Measurements from ENCODE around the gene SUSD4. TPM values are rescaled to one million over a fixed set of nuclear protein-coding genes. Genes with fewer than 3 reads are reported as not detected.

Gene SUSD4
- total RNA-seq, 5 donors from 2014 or later (not counting 1 experiment from before 2014, with no cell fraction given), result 1.3 to 16.7 (median 6.4) TPM

DNA sequence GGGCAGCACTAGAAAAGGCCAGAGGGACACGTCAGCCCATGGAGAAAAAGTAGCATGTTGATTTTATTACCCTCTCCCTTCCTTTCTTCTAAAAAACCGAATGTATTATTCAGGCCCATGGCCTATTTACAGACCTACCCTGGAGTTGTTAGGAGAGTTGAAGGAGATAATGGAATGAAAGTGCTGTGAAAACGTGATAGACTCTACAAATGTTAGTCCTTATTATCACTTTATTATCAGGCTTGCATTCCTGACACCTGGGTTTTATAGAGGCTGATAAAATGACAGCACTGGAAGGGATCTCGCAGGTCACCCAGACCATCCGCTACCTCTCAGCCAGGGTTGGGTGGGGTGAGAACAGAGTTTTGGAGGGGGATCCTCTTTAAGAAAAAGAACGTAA, 160.3 kb downstream of the SUSD4 start:
- no peak overlapping the region for H3K4me3 ChIP-seq (ENCODE audit: control insufficient read depth in 1 of 2, extremely low read depth in 1 of 2, low read length in 1 of 2)
- Mint-ChIP-seq H3K36me3 (no peaks in the 10 kb centered on the region), H3K4me1 (peaks cover 0 to 17% (median 6%) of the 10 kb centered on the region in 3 donors), H3K4me3 (no peak overlapping the region), H3K27ac (no peak overlapping the region), H3K9me3 (no peaks in the 10 kb centered on the region), H3K27me3 (peaks cover 0 to 3% of the 10 kb centered on the region in 2 donors)
- no peak for ATAC-seq (replicated peaks in 1 of 4)
- H3K4me1 ChIP-seq (ENCODE audit: control insufficient read depth in 1 of 2, extremely low read depth in 1 of 2, insufficient read depth in 2 of 2, low read length in 2 of 2), result peaks cover 0 to 5% of the 10 kb centered on the region in 2 experiments
- H3K36me3 ChIP-seq (ENCODE audit: control insufficient read depth in 2 of 2, extremely low read depth in 1 of 2, insufficient read depth in 1 of 2, low read length in 1 of 2), result no peaks in the 10 kb centered on the region
- no peak for DNase-seq
- no CpG with 5 or more reads among the region's 6 CpGs for WGBS (ENCODE audit: insufficient coverage)
- H3K27me3 ChIP-seq (replicated peaks in 1 of 2; ENCODE audit: control insufficient read depth in 2 of 2, extremely low read depth in 1 of 2, insufficient read depth in 2 of 2, low read length in 1 of 2), result peaks cover 0 to 24% of the 10 kb centered on the region in 2 experiments
- CTCF ChIA-PET, result no interaction called here
- POLR2A ChIA-PET, result no interaction called here
- H3K27ac ChIP-seq (ENCODE audit: low read length), result no peak overlapping the region
- H3K9me3 ChIP-seq, result no peaks in the 10 kb centered on the region

DNA sequence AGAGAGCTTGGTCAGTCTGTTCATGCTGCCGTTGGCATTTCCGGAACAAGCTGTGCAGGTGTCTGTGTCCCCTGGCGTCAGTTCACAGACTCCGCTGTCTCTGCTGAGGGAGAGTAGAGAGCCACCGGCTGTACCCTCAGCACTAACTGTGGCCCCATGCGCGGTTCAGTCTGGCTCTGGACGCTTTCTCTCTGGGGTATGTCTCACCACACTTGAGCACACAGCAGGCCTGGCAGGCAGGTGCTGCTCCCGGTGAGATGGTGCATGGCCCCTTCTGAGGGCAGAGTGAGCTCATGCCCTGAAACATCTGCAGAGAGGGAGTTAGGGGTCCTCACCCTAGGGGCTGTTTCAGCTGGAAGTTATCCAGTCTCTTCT, 161.0 kb downstream of the SUSD4 start:
- Histone ChIP-seq H3K4me3 (ENCODE audit: control insufficient read depth in 1 of 2, extremely low read depth in 1 of 2, low read length in 1 of 2) (no peak overlapping the region), H3K27me3 (replicated peaks in 1 of 2; ENCODE audit: control insufficient read depth in 2 of 2, extremely low read depth in 1 of 2, insufficient read depth in 2 of 2, low read length in 1 of 2) (peaks cover 0 to 24% of the 10 kb centered on the region in 2 experiments), H3K9me3 (no peaks in the 10 kb centered on the region), H3K36me3 (ENCODE audit: control insufficient read depth in 2 of 2, extremely low read depth in 1 of 2, insufficient read depth in 1 of 2, low read length in 1 of 2) (no peaks in the 10 kb centered on the region), H3K4me1 (ENCODE audit: control insufficient read depth in 1 of 2, extremely low read depth in 1 of 2, insufficient read depth in 2 of 2, low read length in 2 of 2) (peaks cover 0 to 5% of the 10 kb centered on the region in 2 experiments), H3K27ac (ENCODE audit: low read length) (no peak overlapping the region)
- Mint-ChIP-seq H3K27ac (no peak overlapping the region), H3K4me3 (no peak overlapping the region), H3K27me3 (peaks cover 0 to 3% of the 10 kb centered on the region in 2 donors), H3K36me3 (no peaks in the 10 kb centered on the region), H3K9me3 (no peaks in the 10 kb centered on the region), H3K4me1 (peaks cover 2 to 23% (median 9%) of the 10 kb centered on the region in 3 donors)
- ChIA-PET POLR2A (no interaction called here), CTCF (interaction anchor here in 1 of 2 donors (0.7 kb wide), 1 partner anchor 23 kb away, joined by 4 read pairs; no protein-coding TSS in a partner anchor)
- 92% methylated on average over 9 of the region's 9 CpGs for WGBS (ENCODE audit: insufficient coverage)
- ATAC-seq (replicated peaks in 1 of 4) (no peak), DNase-seq (no peak)

DNA sequence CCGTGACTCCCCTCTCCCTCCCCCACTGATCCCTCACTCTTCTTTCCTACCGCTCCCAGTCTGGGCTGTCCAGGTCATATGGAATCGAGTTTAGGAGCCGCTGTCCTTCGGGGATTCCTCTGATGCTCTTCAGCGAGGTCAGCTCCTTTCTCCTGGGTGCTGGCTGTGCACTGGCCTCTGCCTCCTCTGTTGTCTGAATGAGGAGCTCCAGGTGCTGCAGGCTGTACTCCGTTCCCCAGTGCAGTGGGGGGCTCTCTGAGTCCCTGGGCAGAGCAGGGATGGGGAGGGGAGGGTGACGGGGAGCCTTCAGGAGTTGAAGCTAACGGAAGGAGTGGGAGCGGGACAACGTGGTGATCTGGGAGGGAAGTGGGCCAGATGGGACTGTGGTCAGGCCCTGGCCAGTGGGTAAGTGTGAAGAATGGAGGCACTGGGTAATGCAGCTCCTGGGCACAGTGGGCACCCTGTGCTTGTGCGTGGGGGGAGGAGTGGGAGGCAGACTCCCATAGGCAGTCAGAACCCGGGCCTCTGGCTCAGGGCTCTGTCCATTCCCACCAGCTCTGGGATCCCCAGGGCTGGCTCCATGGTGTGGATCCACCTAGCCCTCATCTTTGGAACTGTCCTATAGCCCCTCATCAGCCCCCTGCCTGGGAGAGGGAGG, 161.5 kb downstream of the SUSD4 start:
- Mint-ChIP-seq H3K4me3 (no peak overlapping the region), H3K27ac (no peak overlapping the region), H3K9me3 (no peaks in the 10 kb centered on the region), H3K27me3 (peaks cover 0 to 3% of the 10 kb centered on the region in 2 donors), H3K4me1 (peaks cover 2 to 23% (median 15%) of the 10 kb centered on the region in 3 donors), H3K36me3 (no peaks in the 10 kb centered on the region)
- Histone ChIP-seq H3K27ac (ENCODE audit: low read length) (no peak overlapping the region), H3K27me3 (replicated peaks in 1 of 2; ENCODE audit: control insufficient read depth in 2 of 2, extremely low read depth in 1 of 2, insufficient read depth in 2 of 2, low read length in 1 of 2) (peaks cover 0 to 24% of the 10 kb centered on the region in 2 experiments), H3K4me1 (ENCODE audit: control insufficient read depth in 1 of 2, extremely low read depth in 1 of 2, insufficient read depth in 2 of 2, low read length in 2 of 2) (peaks cover 0 to 5% of the 10 kb centered on the region in 2 experiments), H3K36me3 (ENCODE audit: control insufficient read depth in 2 of 2, extremely low read depth in 1 of 2, insufficient read depth in 1 of 2, low read length in 1 of 2) (no peaks in the 10 kb centered on the region), H3K4me3 (ENCODE audit: control insufficient read depth in 1 of 2, extremely low read depth in 1 of 2, low read length in 1 of 2) (no peak overlapping the region), H3K9me3 (no peaks in the 10 kb centered on the region)
- ChIA-PET POLR2A (no interaction called here), CTCF (interaction anchor here in 1 of 2 donors (0.7 kb wide), 1 partner anchor 23 kb away, joined by 4 read pairs; no protein-coding TSS in a partner anchor)
- DNase-seq, result no peak
- WGBS (ENCODE audit: insufficient coverage), result 94% methylated on average over 9 of the region's 13 CpGs
- ATAC-seq (replicated peaks in 1 of 4), result no peak

DNA sequence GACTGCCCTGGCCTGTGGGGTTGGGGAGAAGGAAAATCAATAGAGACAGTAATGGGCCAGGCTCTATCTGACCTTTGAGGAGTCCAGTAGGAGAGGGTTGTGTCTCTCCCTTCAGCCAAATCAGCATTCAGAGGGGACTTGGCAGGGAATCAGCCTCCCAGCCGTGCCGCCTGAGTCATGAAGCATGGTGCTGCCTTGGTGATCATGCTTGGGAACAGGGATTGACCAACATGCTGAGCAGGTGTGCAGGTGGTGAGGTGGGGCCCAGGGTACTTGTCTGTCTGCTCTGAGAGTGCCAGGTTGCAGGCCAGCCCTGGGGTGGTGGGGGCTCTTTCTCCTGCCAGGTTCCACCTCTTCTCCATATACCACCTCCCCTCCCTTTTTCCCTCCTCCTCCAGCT, 162.0 kb downstream of the SUSD4 start:
- no peak for DNase-seq
- H3K9me3 ChIP-seq, result no peaks in the 10 kb centered on the region
- peaks cover 0 to 5% of the 10 kb centered on the region in 2 experiments for H3K4me1 ChIP-seq (ENCODE audit: control insufficient read depth in 1 of 2, extremely low read depth in 1 of 2, insufficient read depth in 2 of 2, low read length in 2 of 2)
- H3K27ac ChIP-seq (ENCODE audit: low read length), result no peak overlapping the region
- no peak for ATAC-seq (replicated peaks in 1 of 4)
- H3K27me3 ChIP-seq (replicated peaks in 1 of 2; ENCODE audit: control insufficient read depth in 2 of 2, extremely low read depth in 1 of 2, insufficient read depth in 2 of 2, low read length in 1 of 2), result peaks cover 0 to 24% of the 10 kb centered on the region in 2 experiments
- CTCF ChIA-PET, result no interaction called here
- H3K27ac Mint-ChIP-seq, result no peak overlapping the region
- peaks cover 2 to 23% (median 18%) of the 10 kb centered on the region in 3 donors for H3K4me1 Mint-ChIP-seq
- no peaks in the 10 kb centered on the region for H3K36me3 Mint-ChIP-seq
- no peak overlapping the region for H3K4me3 ChIP-seq (ENCODE audit: control insufficient read depth in 1 of 2, extremely low read depth in 1 of 2, low read length in 1 of 2)
- WGBS (ENCODE audit: insufficient coverage), result 100% methylated on average over 1 of the region's 2 CpGs
- no peaks in the 10 kb centered on the region for H3K9me3 Mint-ChIP-seq
- H3K36me3 ChIP-seq (ENCODE audit: control insufficient read depth in 2 of 2, extremely low read depth in 1 of 2, insufficient read depth in 1 of 2, low read length in 1 of 2), result no peaks in the 10 kb centered on the region
- peaks cover 0 to 3% of the 10 kb centered on the region in 2 donors for H3K27me3 Mint-ChIP-seq
- POLR2A ChIA-PET, result no interaction called here
- no peak overlapping the region for H3K4me3 Mint-ChIP-seq

DNA sequence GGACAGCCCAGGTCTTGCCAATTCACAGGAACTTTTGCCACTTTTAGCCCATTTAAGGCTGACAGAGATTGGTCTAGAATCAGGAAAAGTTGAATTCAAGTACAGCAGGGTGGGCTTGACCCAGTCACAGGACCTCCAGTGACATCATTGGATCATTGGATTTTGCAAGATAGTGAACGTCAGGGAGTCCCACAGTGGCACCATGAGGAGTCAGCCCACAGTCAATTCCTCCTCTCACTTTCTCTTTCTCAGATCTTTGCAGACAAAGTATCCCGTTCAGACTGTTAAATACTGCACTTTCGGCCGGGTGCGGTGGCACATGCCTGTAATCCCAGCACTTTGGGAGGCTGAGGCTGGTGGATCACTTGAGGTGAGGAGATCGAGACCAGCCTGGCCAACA, 163.1 kb downstream of the SUSD4 start:
- H3K27ac Mint-ChIP-seq, result peak overlapping the region in 1 of 2 donors; percentile 25
- DNase-seq, result no peak
- H3K36me3 ChIP-seq (ENCODE audit: control insufficient read depth in 2 of 2, extremely low read depth in 1 of 2, insufficient read depth in 1 of 2, low read length in 1 of 2), result no peaks in the 10 kb centered on the region
- no peak overlapping the region for H3K4me3 ChIP-seq (ENCODE audit: control insufficient read depth in 1 of 2, extremely low read depth in 1 of 2, low read length in 1 of 2)
- no peak for ATAC-seq (replicated peaks in 1 of 4)
- no peaks in the 10 kb centered on the region for H3K9me3 Mint-ChIP-seq
- H3K27me3 ChIP-seq (replicated peaks in 1 of 2; ENCODE audit: control insufficient read depth in 2 of 2, extremely low read depth in 1 of 2, insufficient read depth in 2 of 2, low read length in 1 of 2), result peaks cover 0 to 24% of the 10 kb centered on the region in 2 experiments
- H3K27me3 Mint-ChIP-seq, result peaks cover 0 to 3% of the 10 kb centered on the region in 2 donors
- POLR2A ChIA-PET, result no interaction called here
- CTCF ChIA-PET, result interaction anchor here in 1 of 2 donors (0.6 kb wide), 1 partner anchor 42 kb away, joined by 3 read pairs; no protein-coding TSS in a partner anchor
- H3K36me3 Mint-ChIP-seq, result no peaks in the 10 kb centered on the region
- peaks cover 0 to 5% of the 10 kb centered on the region in 2 experiments for H3K4me1 ChIP-seq (ENCODE audit: control insufficient read depth in 1 of 2, extremely low read depth in 1 of 2, insufficient read depth in 2 of 2, low read length in 2 of 2)
- no CpG with 5 or more reads among the region's 6 CpGs for WGBS (ENCODE audit: insufficient coverage)
- H3K4me3 Mint-ChIP-seq, result peak overlapping the region in 1 of 3 donors; percentile 9
- H3K4me1 Mint-ChIP-seq, result peaks cover 2 to 25% (median 18%) of the 10 kb centered on the region in 3 donors
- H3K9me3 ChIP-seq, result no peaks in the 10 kb centered on the region
- H3K27ac ChIP-seq (ENCODE audit: low read length), result no peak overlapping the region

DNA sequence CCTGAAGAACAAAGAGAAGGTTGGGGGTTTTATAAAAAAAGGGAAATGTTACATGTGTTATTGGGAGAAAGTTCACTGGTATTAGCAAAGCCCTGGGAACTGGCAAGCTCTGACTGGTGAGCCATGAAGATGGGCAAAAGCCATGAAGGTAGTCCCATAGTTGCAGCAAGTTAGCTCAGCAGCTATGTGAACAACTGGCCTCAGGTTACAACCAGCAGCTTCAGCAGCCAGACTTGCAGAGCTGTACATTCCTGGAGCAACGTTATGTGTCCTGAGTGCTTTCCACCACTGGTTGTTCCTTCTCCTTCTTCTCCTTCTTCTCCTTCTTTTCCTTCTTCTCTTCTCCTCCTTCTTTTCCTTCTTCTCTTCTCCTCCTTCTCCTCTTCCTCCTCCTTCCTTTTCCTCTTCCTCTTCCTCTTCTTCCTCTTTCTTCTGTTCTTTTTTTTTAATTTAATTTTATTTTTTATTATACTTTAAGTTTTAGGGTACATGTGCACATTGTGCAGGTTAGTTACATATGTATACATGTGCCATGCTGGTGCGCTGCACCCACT, 164.8 kb downstream of the SUSD4 start:
- H3K27ac Mint-ChIP-seq, result no peak overlapping the region
- CTCF ChIA-PET, result no interaction called here
- 87% methylated on average over 1 of the region's 2 CpGs for WGBS (ENCODE audit: insufficient coverage)
- H3K4me1 ChIP-seq (ENCODE audit: control insufficient read depth in 1 of 2, extremely low read depth in 1 of 2, insufficient read depth in 2 of 2, low read length in 2 of 2), result peaks cover 0 to 5% of the 10 kb centered on the region in 2 experiments
- H3K27me3 Mint-ChIP-seq, result no peaks in the 10 kb centered on the region
- ATAC-seq (replicated peaks in 1 of 4) (no peak), DNase-seq (no peak)
- H3K27me3 ChIP-seq (replicated peaks in 1 of 2; ENCODE audit: control insufficient read depth in 2 of 2, extremely low read depth in 1 of 2, insufficient read depth in 2 of 2, low read length in 1 of 2), result peaks cover 0 to 17% of the 10 kb centered on the region in 2 experiments
- no peaks in the 10 kb centered on the region for H3K36me3 ChIP-seq (ENCODE audit: control insufficient read depth in 2 of 2, extremely low read depth in 1 of 2, insufficient read depth in 1 of 2, low read length in 1 of 2)
- no peaks in the 10 kb centered on the region for H3K9me3 Mint-ChIP-seq
- no peak overlapping the region for H3K4me3 ChIP-seq (ENCODE audit: control insufficient read depth in 1 of 2, extremely low read depth in 1 of 2, low read length in 1 of 2)
- H3K4me3 Mint-ChIP-seq, result no peak overlapping the region
- no peak overlapping the region for H3K27ac ChIP-seq (ENCODE audit: low read length)
- no peaks in the 10 kb centered on the region for H3K36me3 Mint-ChIP-seq
- peaks cover 2 to 26% (median 24%) of the 10 kb centered on the region in 3 donors for H3K4me1 Mint-ChIP-seq
- H3K9me3 ChIP-seq, result no peaks in the 10 kb centered on the region
- POLR2A ChIA-PET, result no interaction called here
